GM18951 (cell line): ENCODE measurements around the gene CARD16.

Experiments used
- POLR2A ChIP-seq: IDR thresholded peaks from 4 replicates; pipeline ENCODE4 v1.6.1; 2011; ENCODE audit warnings: mild to moderate bottlenecking; ENCODE audit not compliant: insufficient read length, insufficient read depth; ENCODE audit errors: extremely low read depth
- in situ Hi-C: fragments of 300-500 bp; cut with MboI; formaldehyde crosslinking; loops from one replicate; pipeline ENCODE4 v1.12.0; 2022; ENCODE audit warnings: low sequenced_read_pairs, mixed read lengths, inconsistent platforms; ENCODE audit not compliant: unreplicated experiment

The CARD16 gene

GRCh38 chr11:104992781-104993180 lies 52.4 kb downstream of the CARD16 start:
- in situ Hi-C loops, result no loop called here

GRCh38 chr11:104991994-104992393 lies 53.1 kb downstream of the CARD16 start:
- TF ChIP-seq POLR2A, result no peak
- in situ Hi-C loops, result no loop called here

More at GRCh38 chr11:104992781-104993180, 52.4 kb downstream of the CARD16 start:
- no peak for TF ChIP-seq POLR2A
